IMR-90 (cell line): Measurements from ENCODE around the gene INTS11. TPM values are rescaled to one million over a fixed set of nuclear protein-coding genes. Genes with fewer than 3 reads are reported as not detected.

ENCODE experiments used
- ATAC-seq: fragments of 200-7000 bp; cut with Tn5 transposase; 2 replicates; pipeline ENCODE4 v1.9.1; 2020; ENCODE audit warnings: low read depth, mild to moderate bottlenecking, moderate library complexity
- BruUV-seq: library from RNA; stranded (reverse); fragments of 400-500 nt; replicated peaks from 2 replicates; lab custom pipeline; 2021; lab: Mats Ljungman, UMichigan
- CTCF ChIA-PET: fragments of 300-600 bp; formaldehyde crosslinking; extraction: SDS; loops from one replicate; lab custom pipeline; 2021; ENCODE audit warnings: antibody characterized with exemption; lab: Yijun Ruan, JAX
- POLR2A ChIA-PET: fragments of 300-600 bp; sonication (Branson Sonifier 250); formaldehyde crosslinking; loops from one replicate; lab custom pipeline; 2022; ENCODE audit warnings: antibody characterized with exemption; ENCODE audit not compliant: unreplicated experiment; lab: Charles Lee
- DNase-seq: peaks from one replicate; pipeline ENCODE4 v3.0.0; 2013
- H2AFZ ChIP-seq: replicated peaks from 2 replicates; pipeline ENCODE3; 2013; ENCODE audit warnings: low read length, mild to moderate bottlenecking; ENCODE audit not compliant: poor library complexity
- H2AK5ac ChIP-seq: 2 replicates; pipeline ENCODE4 v1.6.1; 2013; ENCODE audit warnings: low read depth, low read length, inconsistent platforms
- H2AK9ac ChIP-seq: replicated peaks from 2 replicates; pipeline ENCODE3; 2013; ENCODE audit warnings: mild to moderate bottlenecking, low read depth, low read length, moderate library complexity; ENCODE audit not compliant: poor library complexity
- H2BK120ac ChIP-seq: 2 replicates; pipeline ENCODE4 v1.6.1; 2013; ENCODE audit warnings: low read depth, low read length, inconsistent platforms
- H2BK15ac ChIP-seq: 3 replicates; pipeline ENCODE4 v1.6.1; 2013; ENCODE audit warnings: low read depth, low read length, inconsistent platforms
- H2BK20ac ChIP-seq: 2 replicates; pipeline ENCODE4 v1.6.1; 2013; ENCODE audit warnings: low read depth, mild to moderate bottlenecking, inconsistent platforms, low read length, moderate library complexity
- H2BK5ac ChIP-seq: 2 replicates; pipeline ENCODE4 v1.6.1; 2013; ENCODE audit warnings: mild to moderate bottlenecking, low read depth, low read length, inconsistent platforms; ENCODE audit not compliant: poor library complexity, severe bottlenecking
- H3K14ac ChIP-seq: replicated peaks from 2 replicates; pipeline ENCODE4 v1.6.1; 2013; ENCODE audit warnings: low read depth, low read length, inconsistent platforms
- H3K18ac ChIP-seq: 2 replicates; pipeline ENCODE4 v1.6.1; 2013; ENCODE audit warnings: low read depth, low read length, control low read depth
- H3K23ac ChIP-seq: 2 replicates; pipeline ENCODE4 v1.6.1; 2013; ENCODE audit warnings: low read depth, low read length, inconsistent platforms
- H3K27ac ChIP-seq: 2 replicates; pipeline ENCODE4 v1.5.1; 2013; ENCODE audit warnings: mild to moderate bottlenecking, control low read depth, low read length; ENCODE audit not compliant: insufficient read depth
- H3K27me3 ChIP-seq: 2 replicates; pipeline ENCODE4 v1.6.1; 2013; ENCODE audit warnings: low read length; ENCODE audit not compliant: control insufficient read depth, insufficient read depth
- H3K36me3 ChIP-seq: 2 replicates; pipeline ENCODE4 v1.6.1; 2013; ENCODE audit warnings: low read length, mixed read lengths; ENCODE audit not compliant: control insufficient read depth, insufficient read depth
- H3K4ac ChIP-seq: 2 replicates; pipeline ENCODE4 v1.6.1; 2013; ENCODE audit warnings: low read depth, low read length, inconsistent platforms
- H3K4me1 ChIP-seq: 2 replicates; pipeline ENCODE4 v1.6.1; 2013; ENCODE audit warnings: low read length, mixed read lengths; ENCODE audit not compliant: control insufficient read depth, insufficient read depth
- H3K4me2 ChIP-seq: 2 replicates; pipeline ENCODE4 v1.6.1; 2013; ENCODE audit warnings: low read depth, mild to moderate bottlenecking, control low read depth, low read length, moderate library complexity
- H3K4me3 ChIP-seq: 2 replicates; pipeline ENCODE4 v1.5.1; 2013; ENCODE audit warnings: low read depth, mild to moderate bottlenecking, control low read depth, low read length, moderate library complexity; ENCODE audit not compliant: insufficient read depth
- H3K56ac ChIP-seq: 2 replicates; pipeline ENCODE4 v1.6.1; 2013; ENCODE audit warnings: low read length, inconsistent platforms; ENCODE audit not compliant: insufficient read depth; ENCODE audit errors: extremely low read depth
- H3K79me1 ChIP-seq, 2 experiments: 2 replicates each; pipeline ENCODE4 v1.6.1; 2013; ENCODE audit warnings: low read length in 2 of 2, inconsistent platforms in 1 of 2, low read depth in 1 of 2
- H3K9ac ChIP-seq: 2 replicates; pipeline ENCODE4 v1.6.1; 2013; ENCODE audit warnings: low read depth, low read length, control low read depth
- H3K9me1 ChIP-seq: 2 replicates; pipeline ENCODE4 v1.6.1; 2013; ENCODE audit warnings: low read length, inconsistent platforms; ENCODE audit not compliant: insufficient read depth
- H3K9me3 ChIP-seq: 2 replicates; pipeline ENCODE4 v1.6.1; 2013; ENCODE audit warnings: low read length; ENCODE audit not compliant: control insufficient read depth, insufficient read depth
- H4K20me1 ChIP-seq: 2 replicates; pipeline ENCODE4 v1.6.1; 2013; ENCODE audit warnings: low read length, inconsistent platforms; ENCODE audit not compliant: insufficient read depth
- H4K5ac ChIP-seq: 2 replicates; pipeline ENCODE4 v1.6.1; 2013; ENCODE audit warnings: mild to moderate bottlenecking, low read depth, low read length, control low read depth
- H4K8ac ChIP-seq, 2 experiments: 2 replicates each; pipeline ENCODE4 v1.6.1; 2013; ENCODE audit warnings: low read depth in 2 of 2, low read length in 2 of 2, control low read depth in 1 of 2, inconsistent platforms in 1 of 2
- H4K91ac ChIP-seq: 2 replicates; pipeline ENCODE4 v1.6.1; 2013; ENCODE audit warnings: low read depth, low read length, inconsistent platforms; ENCODE audit not compliant: insufficient read depth
- BHLHE40 ChIP-seq: fragments of 150-350 bp; IDR thresholded peaks from 2 replicates; pipeline ENCODE4 v1.6.1; 2016; ENCODE audit warnings: mild to moderate bottlenecking, low read depth, low read length
- CHD1 ChIP-seq: IDR thresholded peaks from 2 replicates; pipeline ENCODE4 v1.6.1; 2012; ENCODE audit warnings: low read depth, low read length, improper control_type of control experiment
- CTCF ChIP-seq: conservative IDR thresholded peaks from 2 replicates; pipeline ENCODE4 v1.5.1; 2012; ENCODE audit warnings: mild to moderate bottlenecking, low read depth, low read length, improper control_type of control experiment
- ELK1 ChIP-seq: fragments of 150-350 bp; IDR thresholded peaks from 2 replicates; pipeline ENCODE4 v1.6.1; 2016; ENCODE audit warnings: low read depth, mild to moderate bottlenecking, low read length, moderate library complexity, borderline replicate concordance
- MAFK ChIP-seq: IDR thresholded peaks from 2 replicates; pipeline ENCODE4 v1.6.1; 2012; ENCODE audit warnings: low read depth, low read length, improper control_type of control experiment
- MAZ ChIP-seq: IDR thresholded peaks from 2 replicates; pipeline ENCODE4 v1.6.1; 2012; ENCODE audit warnings: low read depth, mild to moderate bottlenecking, low read length, improper control_type of control experiment, moderate library complexity, borderline replicate concordance
- NFE2L2 ChIP-seq: fragments of 150-350 bp; IDR thresholded peaks from 2 replicates; pipeline ENCODE4 v1.6.1; 2016; ENCODE audit warnings: low read depth, mild to moderate bottlenecking, low read length
- POLR2A ChIP-seq: IDR thresholded peaks from 2 replicates; pipeline ENCODE4 v1.6.1; 2012; ENCODE audit warnings: mild to moderate bottlenecking, low read depth, low read length
- RCOR1 ChIP-seq: IDR thresholded peaks from 2 replicates; pipeline ENCODE4 v1.6.1; 2012; ENCODE audit warnings: mild to moderate bottlenecking, low read length, improper control_type of control experiment; ENCODE audit not compliant: insufficient replicate concordance
- RFX5 ChIP-seq: IDR thresholded peaks from 2 replicates; pipeline ENCODE4 v1.8.0; 2012; ENCODE audit warnings: low read depth, mild to moderate bottlenecking, low read length, moderate library complexity
- SMC3 ChIP-seq: fragments of 150-350 bp; IDR thresholded peaks from 2 replicates; pipeline ENCODE4 v1.6.1; 2016; ENCODE audit warnings: low read depth, mild to moderate bottlenecking, antibody characterized with exemption, low read length, moderate library complexity
- WGBS, 2 experiments: methylation state at CpG; one replicate each; pipeline versions ENCODE4 v1.1.5 to v1.1.7; 2013; ENCODE audit warnings: missing lambda C conversion rate in 2 of 2; ENCODE audit not compliant: insufficient read length in 1 of 2; ENCODE audit errors: extremely low coverage in 2 of 2; 5-methylcytosine and 5-hydroxymethylcytosine counted together
- dilution Hi-C: fragments of 300-500 bp; cut with HindIII; formaldehyde crosslinking; loops from one replicate; pipeline ENCODE4 v1.14.3; 2018; ENCODE audit warnings: low sequenced_read_pairs; ENCODE audit not compliant: unreplicated experiment
- in situ Hi-C: fragments of 300-500 bp; cut with MboI; formaldehyde crosslinking; loops from 3 replicates; pipeline ENCODE4 v1.14.3; 2019; ENCODE audit warnings: low sequenced_read_pairs, inconsistent platforms, mixed read lengths
- intact Hi-C: fragments of 100-400 bp; cut with micrococcal nuclease; formaldehyde crosslinking; loops from 2 replicates; pipeline ENCODE4 v1.10.0; 2022
- polyA plus RNA-seq, 3 experiments: library from polyadenylated mRNA; depleted of rRNA; stranded (reverse); fragments of >200 nt; gene quantifications; 2 replicates each; pipeline ENCODE4 v1.2.3, GENCODE V29; 2012; ENCODE audit warnings: low replicate concordance in 1 of 3
- total RNA-seq: library from RNA; depleted of rRNA; stranded (reverse); fragments of >200 nt; gene quantifications from 2 replicates; pipeline ENCODE4 v1.2.3, GENCODE V29; 2012

The INTS11 gene
- total and polyA plus RNA-seq, 2 of the 4 experiments (the other 2 are of a cell fraction): 56.1 to 123 TPM

- dilution Hi-C loops (no loop called here), intact Hi-C loops (no loop called here)
- CTCF ChIA-PET: no interaction called here
Observed at GRCh38 chr1:1352786-1353388, 28.4 kb upstream of the INTS11 start.

More at GRCh38 chr1:1352786-1353388, 28.4 kb upstream of the INTS11 start:
- no peak overlapping the region for H2BK15ac ChIP-seq
- H3K27me3 ChIP-seq: no peaks in the 10 kb centered on the region
- H3K4me2 ChIP-seq: no peak overlapping the region
- no peaks in the 10 kb centered on the region for H3K9me1 ChIP-seq
- H2AK9ac ChIP-seq: no peak overlapping the region
- in situ Hi-C loops: no loop called here
- no peak overlapping the region for H3K18ac ChIP-seq
- H3K27ac ChIP-seq: peak overlapping the region; percentile 0; the same call in 1 of the 2 replicates
- H3K9me3 ChIP-seq: no peaks in the 10 kb centered on the region
- H3K79me1 ChIP-seq: peaks cover 8 to 29% of the 10 kb centered on the region in 2 experiments; a peak in 3 of 4 replicates
- peaks cover 60% of the 10 kb centered on the region for H4K20me1 ChIP-seq
- POLR2A ChIA-PET: no interaction called here
- H3K14ac ChIP-seq: no peak overlapping the region
- H2BK20ac ChIP-seq: no peak overlapping the region
- peak overlapping the region; percentile 56; the same call in 1 of the 2 replicates for H3K23ac ChIP-seq
- H2BK5ac ChIP-seq: no peak overlapping the region
- no peak overlapping the region for H3K56ac ChIP-seq
- H3K36me3 ChIP-seq: peaks cover 39% of the 10 kb centered on the region
- no peak for ATAC-seq
- WGBS, 2 experiments: no CpG with 5 or more reads among the region's 5 CpGs
- no peak for DNase-seq
- no peak overlapping the region for H3K9ac ChIP-seq
- H3K4me3 ChIP-seq: no peak overlapping the region
- 0 out of 2 replicates have a peak overlapping the region, but pooled peaks have one; percentile 7 for H2AK5ac ChIP-seq
- H3K4me1 ChIP-seq: peaks cover 21% of the 10 kb centered on the region
- TF ChIP-seq CHD1 (no peak), POLR2A (no peak), RCOR1 (no peak), BHLHE40 (no peak), MAZ (no peak), SMC3 (no peak), MAFK (no peak), RFX5 (no peak), NFE2L2 (no peak), ELK1 (no peak), CTCF (no peak)
- H2AFZ ChIP-seq: peak overlapping the region; percentile 8
- TSS peak; percentile 82 for BruUV-seq
- H4K5ac ChIP-seq: 0 out of 2 replicates have a peak overlapping the region, but pooled peaks have one; percentile 20
- no peak overlapping the region for H4K8ac ChIP-seq
- no peak overlapping the region for H4K91ac ChIP-seq
- H2BK120ac ChIP-seq: no peak overlapping the region
- H3K4ac ChIP-seq: no peak overlapping the region
